OCI-LY7 (cell line): Measurements from ENCODE around the gene DNM3. TPM values are rescaled to one million over a fixed set of nuclear protein-coding genes. Genes with fewer than 3 reads are reported as not detected.

Experiments used
- BruUV-seq: library from RNA; stranded (reverse); fragments of 400-500 nt; replicated peaks from 2 replicates; lab custom pipeline; 2021; lab: Mats Ljungman, UMichigan
- CTCF ChIA-PET: fragments of 300-600 bp; sonication (Branson Sonifier 250); formaldehyde crosslinking; loops from one replicate; lab custom pipeline; 2022; ENCODE audit warnings: antibody characterized with exemption; ENCODE audit not compliant: unreplicated experiment; lab: Charles Lee
- POLR2A ChIA-PET: fragments of 300-600 bp; sonication (Branson Sonifier 250); formaldehyde crosslinking; loops from one replicate; lab custom pipeline; 2022; ENCODE audit warnings: antibody characterized with exemption; lab: Charles Lee
- DNase-seq: peaks from one replicate; pipeline ENCODE4 v3.0.0-alpha.2; 2015; ENCODE audit warnings: low spot score
- H2AFZ ChIP-seq: fragments of 200-600 bp; sonication (generic), shearing (Covaris generic); 2 replicates; pipeline ENCODE4 v1.6.1; 2014; ENCODE audit warnings: mild to moderate bottlenecking, antibody characterized with exemption, low read length, moderate library complexity
- H3K27ac ChIP-seq: fragments of 200-600 bp; sonication (generic); 2 replicates; pipeline ENCODE4 v1.5.1; 2014; ENCODE audit warnings: mixed run types, low read depth, mild to moderate bottlenecking, moderate library complexity, low read length, inconsistent platforms; ENCODE audit not compliant: poor library complexity, severe bottlenecking
- H3K36me3 ChIP-seq: fragments of 200-600 bp; sonication (generic); 2 replicates; pipeline ENCODE4 v1.6.1; 2014; ENCODE audit warnings: mild to moderate bottlenecking, antibody characterized with exemption, low read length, moderate library complexity, mixed read lengths; ENCODE audit not compliant: insufficient read depth
- H3K4me1 ChIP-seq: fragments of 200-600 bp; sonication (generic); 2 replicates; pipeline ENCODE4 v1.5.1; 2014; ENCODE audit warnings: mild to moderate bottlenecking, low read length; ENCODE audit not compliant: insufficient read depth, poor library complexity, severe bottlenecking
- H3K4me2 ChIP-seq: fragments of 200-600 bp; sonication (generic); 2 replicates; pipeline ENCODE4 v1.6.1; 2014; ENCODE audit warnings: mild to moderate bottlenecking, low read length
- H3K4me3 ChIP-seq: fragments of 200-600 bp; sonication (generic); 2 replicates; pipeline ENCODE4 v1.5.1; 2014; ENCODE audit warnings: mild to moderate bottlenecking, low read depth, low read length; ENCODE audit not compliant: poor library complexity, severe bottlenecking
- H3K79me2 ChIP-seq: fragments of 200-600 bp; sonication (generic); 2 replicates; pipeline ENCODE4 v1.6.1; 2016; ENCODE audit warnings: low read depth, mild to moderate bottlenecking, low read length, moderate library complexity, mixed read lengths; ENCODE audit not compliant: insufficient read depth
- H3K9me2 ChIP-seq: fragments of 200-600 bp; sonication (generic); 2 replicates; pipeline ENCODE4 v1.6.1; 2016; ENCODE audit warnings: mild to moderate bottlenecking, low read length, mixed read lengths; ENCODE audit not compliant: insufficient read depth
- H3K9me3 ChIP-seq: fragments of 200-600 bp; sonication (generic); 2 replicates; pipeline ENCODE4 v1.6.1; 2014; ENCODE audit warnings: mild to moderate bottlenecking, mixed run types, low read length, mixed read lengths
- H4K20me1 ChIP-seq: fragments of 200-600 bp; sonication (generic); 2 replicates; pipeline ENCODE4 v1.6.1; 2014; ENCODE audit warnings: mild to moderate bottlenecking, antibody characterized with exemption, low read length, moderate library complexity, mixed read lengths; ENCODE audit not compliant: insufficient read depth
- EZH2phosphoT487 ChIP-seq: fragments of 200-600 bp; sonication (generic); IDR thresholded peaks from 2 replicates; pipeline ENCODE4 v1.6.1; 2018; ENCODE audit warnings: low read depth, borderline replicate concordance, mild to moderate bottlenecking, mixed run types, antibody characterized with exemption, low read length, moderate library complexity, mixed read lengths
- intact Hi-C: fragments of 100-400 bp; cut with micrococcal nuclease; formaldehyde crosslinking; loops from one replicate; pipeline ENCODE4 v1.10.0; 2022; ENCODE audit not compliant: unreplicated experiment
- total RNA-seq, 2 experiments: library from RNA; depleted of rRNA in 1 of 2; stranded (reverse); fragments of >200 nt in 1 of 2; shearing (Covaris generic) in 1 of 2; gene quantifications; 2 replicates each; pipeline ENCODE4 v1.2.3, GENCODE V29; 2014 to 2022
- TF ChIP-seq, protein P1 (sequence below): fragments of 200-600 bp; sonication (generic); conservative IDR thresholded peaks from 2 replicates; pipeline ENCODE4 v1.5.1; 2014; ENCODE audit warnings: mild to moderate bottlenecking, antibody characterized with exemption, low read length, moderate library complexity, mixed read lengths

DNM3 gene
- total RNA-seq, 2 experiments from 2014 or later, result 0.47 to 0.61 TPM

DNA sequence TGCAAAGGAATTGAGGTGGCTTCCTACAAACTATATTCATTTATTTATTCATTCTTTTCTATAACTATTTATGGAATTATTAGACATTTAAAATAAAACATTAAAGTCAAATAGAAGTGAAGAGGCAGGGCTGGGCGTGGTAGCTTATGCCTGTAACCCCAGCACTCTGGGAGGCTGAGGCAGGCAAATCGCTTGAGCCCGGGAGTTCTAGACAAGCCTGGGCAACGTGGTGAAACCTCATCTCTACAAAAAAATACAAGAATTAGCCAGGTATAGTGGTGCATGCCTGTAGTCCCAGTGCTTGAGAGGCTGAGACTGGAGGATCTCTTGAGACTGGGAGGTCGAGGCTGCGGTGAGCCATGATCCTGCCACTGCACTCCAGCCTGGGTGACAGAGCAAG lies 23.8 kb downstream of the DNM3 start:
- no TSS peak for BruUV-seq
- Histone ChIP-seq H4K20me1 (no peaks in the 10 kb centered on the region), H3K4me1 (no peaks in the 10 kb centered on the region), H3K9me2 (no peaks in the 10 kb centered on the region), H2AFZ (no peak overlapping the region), H3K4me3 (no peak overlapping the region), H3K36me3 (no peaks in the 10 kb centered on the region), H3K79me2 (no peaks in the 10 kb centered on the region), H3K27ac (no peak overlapping the region), H3K4me2 (no peak overlapping the region), H3K9me3 (no peaks in the 10 kb centered on the region)
- no peak for TF ChIP-seq EZH2phosphoT487
- TF ChIP-seq, protein P1, sequence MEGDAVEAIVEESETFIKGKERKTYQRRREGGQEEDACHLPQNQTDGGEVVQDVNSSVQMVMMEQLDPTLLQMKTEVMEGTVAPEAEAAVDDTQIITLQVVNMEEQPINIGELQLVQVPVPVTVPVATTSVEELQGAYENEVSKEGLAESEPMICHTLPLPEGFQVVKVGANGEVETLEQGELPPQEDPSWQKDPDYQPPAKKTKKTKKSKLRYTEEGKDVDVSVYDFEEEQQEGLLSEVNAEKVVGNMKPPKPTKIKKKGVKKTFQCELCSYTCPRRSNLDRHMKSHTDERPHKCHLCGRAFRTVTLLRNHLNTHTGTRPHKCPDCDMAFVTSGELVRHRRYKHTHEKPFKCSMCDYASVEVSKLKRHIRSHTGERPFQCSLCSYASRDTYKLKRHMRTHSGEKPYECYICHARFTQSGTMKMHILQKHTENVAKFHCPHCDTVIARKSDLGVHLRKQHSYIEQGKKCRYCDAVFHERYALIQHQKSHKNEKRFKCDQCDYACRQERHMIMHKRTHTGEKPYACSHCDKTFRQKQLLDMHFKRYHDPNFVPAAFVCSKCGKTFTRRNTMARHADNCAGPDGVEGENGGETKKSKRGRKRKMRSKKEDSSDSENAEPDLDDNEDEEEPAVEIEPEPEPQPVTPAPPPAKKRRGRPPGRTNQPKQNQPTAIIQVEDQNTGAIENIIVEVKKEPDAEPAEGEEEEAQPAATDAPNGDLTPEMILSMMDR, result no peak
- intact Hi-C loops, result no loop called here
- ChIA-PET CTCF (no interaction called here), POLR2A (interaction anchor here (0.9 kb wide), 1 partner anchor 11 kb away, joined by 3 read pairs; no protein-coding TSS in a partner anchor)
- DNase-seq, result no peak

DNA sequence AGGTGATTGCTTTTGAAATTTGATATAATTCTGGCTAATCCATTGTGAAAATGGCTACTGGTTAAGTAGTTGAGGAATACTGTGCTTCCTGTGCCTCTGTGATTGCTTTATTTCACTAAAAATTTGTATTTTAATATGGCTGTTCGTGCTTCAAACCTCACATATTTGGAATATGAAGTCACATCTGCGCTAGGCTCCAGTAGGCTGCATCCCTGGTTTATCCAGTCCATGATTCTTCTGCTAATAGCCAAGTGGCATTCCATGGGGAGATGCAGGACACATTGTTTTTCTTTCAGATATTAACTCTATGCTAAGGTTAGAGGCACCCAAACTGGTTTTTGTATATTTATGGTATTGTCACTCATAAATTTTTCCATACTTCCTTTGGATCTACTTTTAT lies 25.9 kb downstream of the DNM3 start:
- no TSS peak for BruUV-seq
- intact Hi-C loops, result no loop called here
- CTCF ChIA-PET, result no interaction called here

DNA sequence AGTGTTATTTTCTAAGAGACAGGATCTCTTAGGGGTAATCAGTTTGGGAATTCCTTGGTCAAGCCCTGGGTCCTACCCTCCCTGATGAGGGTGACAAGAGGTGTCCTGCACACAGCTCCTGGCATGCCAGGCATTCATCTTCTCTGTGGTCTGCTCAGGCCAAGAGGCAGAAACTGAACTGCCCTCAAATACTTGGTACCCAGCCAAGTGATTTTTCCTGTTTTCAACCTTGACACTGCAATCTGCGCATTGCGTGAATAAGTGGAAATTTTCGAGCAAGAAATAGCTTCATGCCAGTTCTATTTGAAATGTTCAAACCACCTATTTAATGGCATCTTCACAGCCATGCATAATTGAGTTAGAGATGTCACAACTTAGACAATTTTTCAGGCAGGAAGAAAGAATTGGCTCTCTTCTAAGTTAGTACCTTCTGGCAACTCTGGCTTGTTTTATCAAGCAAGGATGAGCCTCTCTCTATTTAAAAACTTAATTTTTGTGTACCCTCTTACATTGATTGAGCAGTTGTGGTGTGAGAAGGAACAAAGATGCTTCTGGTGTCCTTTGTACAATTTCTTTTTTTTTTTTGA lies 27.0 kb downstream of the DNM3 start:
- POLR2A ChIA-PET, result no interaction called here
- CTCF ChIA-PET, result no interaction called here

More for the DNA sequence above, 25.9 kb downstream of the DNM3 start:
- POLR2A ChIA-PET, result no interaction called here
- TF ChIP-seq EZH2phosphoT487, result no peak
- TF ChIP-seq, protein P1, result no peak
- Histone ChIP-seq H3K4me1 (no peaks in the 10 kb centered on the region), H3K9me2 (no peaks in the 10 kb centered on the region), H3K9me3 (no peaks in the 10 kb centered on the region), H3K27ac (no peak overlapping the region), H3K4me2 (no peak overlapping the region), H4K20me1 (no peaks in the 10 kb centered on the region), H3K4me3 (no peak overlapping the region), H3K79me2 (no peaks in the 10 kb centered on the region), H3K36me3 (no peaks in the 10 kb centered on the region), H2AFZ (no peak overlapping the region)
- DNase-seq, result no peak

More for the DNA sequence above, 27.0 kb downstream of the DNM3 start:
- Histone ChIP-seq H2AFZ (no peak overlapping the region), H4K20me1 (no peaks in the 10 kb centered on the region), H3K4me1 (no peaks in the 10 kb centered on the region), H3K9me3 (no peaks in the 10 kb centered on the region), H3K4me2 (no peak overlapping the region), H3K79me2 (no peaks in the 10 kb centered on the region), H3K27ac (no peak overlapping the region), H3K36me3 (no peaks in the 10 kb centered on the region), H3K9me2 (no peaks in the 10 kb centered on the region), H3K4me3 (no peak overlapping the region)
- DNase-seq, result no peak
- TF ChIP-seq, protein P1, result no peak
- TF ChIP-seq EZH2phosphoT487, result no peak
- intact Hi-C loops, result no loop called here
- BruUV-seq, result no TSS peak
